B cell (primary cell): ENCODE results near the gene MOSPD2. TPM values are rescaled to one million over a fixed set of nuclear protein-coding genes. Genes with fewer than 3 reads are reported as not detected.

Experiments
- ATAC-seq: fragments of 200-7000 bp; cut with Tn5 transposase; one replicate; pipeline ENCODE4 v1.10.0; 2021; ENCODE audit warnings: low read depth, mild to moderate bottlenecking, moderate number of reproducible peaks, moderate library complexity
- CTCF ChIA-PET: fragments of 350-600 bp; sonication (Branson Sonifier 250); formaldehyde crosslinking; loops from one replicate; lab custom pipeline; 2021; ENCODE audit warnings: antibody characterized with exemption, inconsistent platforms; lab: Charles Lee
- POLR2A ChIA-PET: fragments of 350-600 bp; sonication (Branson Sonifier 250); formaldehyde crosslinking; loops from one replicate; lab custom pipeline; 2021; ENCODE audit warnings: antibody characterized with exemption; lab: Charles Lee
- DNase-seq: peaks from one replicate; pipeline ENCODE4 v3.0.0; 2013
- H2AFZ ChIP-seq: 2 replicates; pipeline ENCODE4 v1.6.1; 2012; ENCODE audit warnings: mild to moderate bottlenecking, low read depth, low read length; ENCODE audit not compliant: insufficient read depth, poor library complexity, severe bottlenecking
- H3K27ac ChIP-seq, 2 donors: 1 replicate in 1 of 2; 2 replicates in 1 of 2; pipeline ENCODE4 v1.5.1; 2012 to 2013; ENCODE audit warnings: low read length in 2 of 2, mild to moderate bottlenecking in 2 of 2, moderate library complexity in 1 of 2
- H3K27me3 ChIP-seq, 4 experiments: fragments of 200-600 bp in 1 of 4; sonication (generic) in 1 of 4; replicated peaks in 1 of 4; 1 replicate in 2 of 4; 2 replicates in 2 of 4; pipeline versions ENCODE4 v1.6.1 to v1.7.0; 2013 to 2016; ENCODE audit warnings: low read length in 3 of 4, mild to moderate bottlenecking in 2 of 4, mixed read lengths in 1 of 4, moderate library complexity in 1 of 4; ENCODE audit not compliant: insufficient read depth in 4 of 4, control insufficient read depth in 3 of 4; ENCODE audit errors: control extremely low read depth in 1 of 4
- H3K36me3 ChIP-seq, 2 experiments: replicated peaks in 1 of 2; 1 replicate in 1 of 2; 2 replicates in 1 of 2; pipeline versions ENCODE4 v1.6.1 to v1.7.1; 2013; ENCODE audit warnings: low read length in 1 of 2; ENCODE audit not compliant: insufficient read depth in 2 of 2, control insufficient read depth in 1 of 2; ENCODE audit errors: control extremely low read depth in 1 of 2, extremely low read depth in 1 of 2
- H3K4me1 ChIP-seq, 2 donors: fragments of 200-600 bp in 1 of 2; sonication (generic) in 1 of 2; 1 replicate in 1 of 2; 2 replicates in 1 of 2; pipeline versions ENCODE4 v1.5.1 to v1.6.1; 2013 to 2017; ENCODE audit warnings: low read length in 2 of 2; ENCODE audit not compliant: control insufficient read depth in 2 of 2, insufficient read depth in 2 of 2
- H3K4me2 ChIP-seq: replicated peaks from 2 replicates; pipeline ENCODE3; 2012; ENCODE audit warnings: mild to moderate bottlenecking, low read depth, low read length; ENCODE audit not compliant: poor library complexity, severe bottlenecking
- H3K4me3 ChIP-seq, 5 experiments: fragments of 200-600 bp in 1 of 5; sonication (generic) in 1 of 5; 1 replicate in 3 of 5; 2 replicates in 2 of 5; pipeline versions ENCODE4 v1.5.1 to v1.7.0; 2011 to 2016; ENCODE audit warnings: low read length in 4 of 5, mild to moderate bottlenecking in 4 of 5, low read depth in 2 of 5, control low read depth in 1 of 5, moderate library complexity in 1 of 5; ENCODE audit not compliant: insufficient read depth in 1 of 5; ENCODE audit errors: control extremely low read depth in 1 of 5, extremely low read depth in 1 of 5
- H3K79me2 ChIP-seq: fragments of 200-600 bp; sonication (generic); one replicate; pipeline ENCODE4 v1.6.0; 2016; ENCODE audit warnings: low read length; ENCODE audit not compliant: control insufficient read depth, insufficient read depth
- H3K9ac ChIP-seq: fragments of 200-600 bp; sonication (generic); 2 replicates; pipeline ENCODE4 v1.6.1; 2017; ENCODE audit warnings: mild to moderate bottlenecking, low read length, moderate library complexity
- H3K9me3 ChIP-seq, 3 donors: one replicate each; pipeline versions ENCODE4 v1.6.1 to v1.7.1; 2013; ENCODE audit warnings: low read length in 2 of 3; ENCODE audit not compliant: control insufficient read depth in 2 of 3, insufficient read depth in 1 of 3; ENCODE audit errors: control extremely low read depth in 1 of 3
- H4K20me1 ChIP-seq: 2 replicates; pipeline ENCODE4 v1.6.0; 2012; ENCODE audit warnings: mild to moderate bottlenecking, low read length; ENCODE audit not compliant: insufficient read depth, control insufficient read depth, poor library complexity, severe bottlenecking
- H3K27ac Mint-ChIP-seq: one replicate; pipeline ENCODE4 v1.8.0; 2021; ENCODE audit warnings: mixed read lengths
- H3K27me3 Mint-ChIP-seq: one replicate; pipeline ENCODE4 v1.8.0; 2021; ENCODE audit warnings: mixed read lengths
- H3K4me1 Mint-ChIP-seq: one replicate; pipeline ENCODE4 v1.8.0; 2021; ENCODE audit warnings: mixed read lengths
- H3K4me3 Mint-ChIP-seq: one replicate; pipeline ENCODE4 v1.8.0; 2021; ENCODE audit warnings: mixed read lengths
- H3K9me3 Mint-ChIP-seq: one replicate; pipeline ENCODE4 v1.8.0; 2022; ENCODE audit warnings: mixed read lengths; ENCODE audit not compliant: insufficient read depth
- CTCF ChIP-seq: fragments of 200-600 bp; IDR thresholded peaks from one replicate; pipeline ENCODE4 v1.8.0; 2022; ENCODE audit warnings: antibody characterized with exemption, mild to moderate bottlenecking
- EZH2 ChIP-seq: IDR thresholded peaks from 2 replicates; pipeline ENCODE4 v1.6.1; 2012; ENCODE audit warnings: borderline replicate concordance, low read depth, mild to moderate bottlenecking, moderate library complexity, low read length; ENCODE audit not compliant: insufficient read depth, poor library complexity, severe bottlenecking
- WGBS: methylation state at CpG from one replicate; pipeline ENCODE4 v1.1.5; 2013; ENCODE audit warnings: missing lambda C conversion rate; ENCODE audit not compliant: insufficient coverage; 5-methylcytosine and 5-hydroxymethylcytosine counted together
- intact Hi-C: fragments of 100-400 bp; cut with micrococcal nuclease; formaldehyde crosslinking; loops from one replicate; pipeline ENCODE4 v1.10.0; 2022
- polyA minus RNA-seq: library from RNA; depleted of rRNA, polyadenylated mRNA; stranded (reverse); fragments of >200 nt; gene quantifications from 2 replicates; pipeline ENCODE4 v1.2.3, GENCODE V29; 2012
- polyA plus RNA-seq: library from polyadenylated mRNA; depleted of rRNA; stranded (reverse); fragments of >200 nt; gene quantifications from 2 replicates; pipeline ENCODE4 v1.2.3, GENCODE V29; 2012
- total RNA-seq, 2 donors: library from RNA; stranded (reverse); fragments of 120-200 nt in 1 of 2; gene quantifications; 1 replicate in 1 of 2; 2 replicates in 1 of 2; pipeline versions ENCODE4 v1.2.3 to v1.2.4, GENCODE V29; 2013 to 2022

Gene MOSPD2
- total RNA-seq = 23.1 and 27.0 TPM in 2 replicates
- total RNA-seq (2013) = 19.0 TPM
- polyA plus RNA-seq = 5.2 and 9.1 TPM in 2 replicates
- 6.9 and 10.0 TPM in 2 replicates for polyA minus RNA-seq

- H3K4me3 ChIP-seq = peak within 1 kb of the TSS; percentile 69 to 89 (median 75)
- H3K27ac ChIP-seq = peak within 1 kb of the TSS; percentile 80 to 85
- DNase-seq (peak; percentile 94), ATAC-seq (peak; percentile 91)
- WGBS = 0% methylated on average over 25 of the region's 78 CpGs
- H3K27me3 ChIP-seq = no peaks in the 10 kb centered on the region
- no peaks in the 10 kb centered on the region for H3K36me3 ChIP-seq
- peaks cover 7 to 11% of the 10 kb centered on the region in 2 donors for H3K4me1 ChIP-seq
- H3K9me3 Mint-ChIP-seq = no peaks in the 10 kb centered on the region
- no peaks in the 10 kb centered on the region for H3K9me3 ChIP-seq
- peak within 1 kb of the TSS; percentile 92 for H3K4me3 Mint-ChIP-seq
- H4K20me1 ChIP-seq = no peaks in the 10 kb centered on the region
- H3K27ac Mint-ChIP-seq = peak within 1 kb of the TSS; percentile 93
- H3K79me2 ChIP-seq = peaks cover 4% of the 10 kb centered on the region
- intact Hi-C loops = loop anchor here (2.0 to 10.0 kb wide), 4 partner anchors 201 to 982 kb away; partner anchors contain the start of genes AP1S2 and ZRSR2
- H3K9ac ChIP-seq = peak within 1 kb of the TSS; percentile 80
- TF ChIP-seq EZH2 = no peak
- no peak for TF ChIP-seq CTCF
- ChIA-PET CTCF (no interaction called here), POLR2A (interaction anchor here (0.6 kb wide), 1 partner anchor 865 kb away, joined by 3 read pairs; the partner anchor contains the start of gene CA5B)
- peak within 1 kb of the TSS; percentile 76 for H3K4me2 ChIP-seq
- peaks cover 13% of the 10 kb centered on the region for H3K4me1 Mint-ChIP-seq
- no peaks in the 10 kb centered on the region for H3K27me3 Mint-ChIP-seq
- peak within 1 kb of the TSS; percentile 84 for H2AFZ ChIP-seq
These were observed at the start of gene MOSPD2, which contains the start of gene FANCB for GRCh38 chrX:14872851-14873675. MOSPD2 (plus strand) TSS chrX:14873421; CDS start chrX:14873529, 108 bp downstream. FANCB (minus strand) TSS chrX:14873069; CDS start chrX:14865510, 7,559 bp downstream.

- H3K9me3 Mint-ChIP-seq = no peaks in the 10 kb centered on the region
- DNase-seq (no peak), ATAC-seq (no peak)
- POLR2A ChIA-PET = no interaction called here
- Histone ChIP-seq H3K9ac (no peak overlapping the region), H3K27me3 (no peaks in the 10 kb centered on the region), H3K9me3 (peaks cover 0 to 3% (median 0%) of the 10 kb centered on the region in 3 donors), H4K20me1 (no peaks in the 10 kb centered on the region), H3K27ac (no peak overlapping the region), H2AFZ (no peak overlapping the region), H3K4me1 (no peaks in the 10 kb centered on the region), H3K4me2 (no peak overlapping the region), H3K79me2 (no peaks in the 10 kb centered on the region), H3K4me3 (no peak overlapping the region), H3K36me3 (no peaks in the 10 kb centered on the region)
- TF ChIP-seq EZH2 = no peak
- TF ChIP-seq CTCF = no peak
- CTCF ChIA-PET = no interaction called here
- no peaks in the 10 kb centered on the region for H3K27me3 Mint-ChIP-seq
- H3K27ac Mint-ChIP-seq = no peak overlapping the region
- H3K4me3 Mint-ChIP-seq = no peak overlapping the region
- intact Hi-C loops = no loop called here
- H3K4me1 Mint-ChIP-seq = no peaks in the 10 kb centered on the region
These were observed 47.4 kb upstream of the MOSPD2 start for GRCh38 chrX:14825851-14826250.
